Activated T-cell treated with anti-CD3 and anti-CD28 coated beads for 1 hour (primary cell): ENCODE results near the gene ADAMTS2.

Experiments
- DNase-seq: peaks from one replicate; pipeline ENCODE4 v3.0.0-alpha.2; 2020; ENCODE audit warnings: low read depth

ADAMTS2 gene

DNA sequence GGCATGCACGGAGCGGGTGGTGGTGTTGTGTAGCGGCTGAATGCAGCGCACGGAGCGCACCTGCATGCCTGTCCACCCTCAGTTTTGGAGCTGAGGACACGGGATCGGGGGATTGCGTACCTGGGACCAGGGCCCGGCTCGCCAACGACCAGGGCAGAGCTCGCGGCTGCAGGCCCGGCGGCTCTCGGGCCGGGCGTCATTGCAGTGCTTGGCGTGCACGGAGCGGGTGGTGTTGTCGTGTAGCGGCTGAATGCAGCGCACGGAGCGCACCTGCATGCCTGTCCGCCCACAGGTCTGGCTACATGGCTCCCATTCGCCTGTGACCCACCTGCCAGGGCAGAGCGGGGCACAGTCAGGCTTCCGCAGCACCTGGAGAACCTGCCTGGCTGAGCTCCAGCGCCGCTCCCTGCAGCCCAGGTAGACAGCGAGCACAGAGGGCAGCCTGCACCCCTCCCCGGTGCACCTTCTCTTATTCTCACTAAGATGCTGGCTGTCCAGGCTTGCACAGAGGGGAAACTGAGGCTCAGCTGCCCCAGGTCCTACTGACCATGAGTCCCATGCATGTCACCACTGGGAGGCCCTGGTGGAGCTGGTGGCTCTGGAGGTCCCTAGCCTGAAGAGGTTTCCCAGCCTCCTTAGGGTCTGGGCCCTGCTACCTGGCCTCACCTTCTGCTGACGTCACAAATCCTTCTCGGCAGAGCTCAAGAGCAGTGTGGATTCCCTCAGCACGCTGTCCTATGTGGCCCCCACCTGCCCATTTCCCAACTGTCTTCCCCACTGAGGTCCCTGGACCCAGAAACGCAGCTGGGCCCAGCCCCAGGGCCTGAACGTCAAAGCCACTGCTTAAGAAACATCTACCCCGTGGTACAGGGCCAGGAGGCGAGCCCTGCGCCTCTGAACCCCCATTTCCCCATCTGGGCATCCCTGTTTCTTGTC is 220.1 kb downstream of the ADAMTS2 start:
- DNase-seq = no peak

DNA sequence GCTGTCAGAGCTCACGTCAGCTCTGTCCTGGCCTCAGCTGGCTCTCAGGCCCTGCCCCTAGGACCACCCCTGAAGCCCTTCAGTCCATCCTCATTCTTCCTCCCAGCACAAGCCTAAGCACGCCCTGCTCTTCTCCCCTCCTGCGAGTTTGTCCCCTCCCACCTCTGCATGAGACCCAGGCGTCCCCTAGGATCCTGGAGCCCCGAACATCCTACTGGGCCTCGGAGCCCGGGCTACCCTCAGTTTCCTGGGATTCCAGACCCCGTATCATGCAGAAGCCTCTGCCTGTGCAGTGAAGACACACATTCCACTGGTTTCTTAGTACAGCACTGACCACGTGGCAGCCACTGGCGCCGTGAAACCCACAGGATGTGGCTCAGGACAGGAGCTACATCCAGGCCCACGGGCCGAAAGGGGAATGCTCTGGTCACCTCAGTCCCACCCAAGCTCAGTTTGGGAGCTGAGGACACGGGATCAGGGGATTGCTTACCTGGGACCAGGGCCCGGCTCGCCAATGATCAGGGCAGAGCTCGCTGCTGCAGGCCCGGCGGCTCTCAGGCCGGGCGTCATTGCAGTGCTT is 220.9 kb downstream of the ADAMTS2 start:
- no peak for DNase-seq

DNA sequence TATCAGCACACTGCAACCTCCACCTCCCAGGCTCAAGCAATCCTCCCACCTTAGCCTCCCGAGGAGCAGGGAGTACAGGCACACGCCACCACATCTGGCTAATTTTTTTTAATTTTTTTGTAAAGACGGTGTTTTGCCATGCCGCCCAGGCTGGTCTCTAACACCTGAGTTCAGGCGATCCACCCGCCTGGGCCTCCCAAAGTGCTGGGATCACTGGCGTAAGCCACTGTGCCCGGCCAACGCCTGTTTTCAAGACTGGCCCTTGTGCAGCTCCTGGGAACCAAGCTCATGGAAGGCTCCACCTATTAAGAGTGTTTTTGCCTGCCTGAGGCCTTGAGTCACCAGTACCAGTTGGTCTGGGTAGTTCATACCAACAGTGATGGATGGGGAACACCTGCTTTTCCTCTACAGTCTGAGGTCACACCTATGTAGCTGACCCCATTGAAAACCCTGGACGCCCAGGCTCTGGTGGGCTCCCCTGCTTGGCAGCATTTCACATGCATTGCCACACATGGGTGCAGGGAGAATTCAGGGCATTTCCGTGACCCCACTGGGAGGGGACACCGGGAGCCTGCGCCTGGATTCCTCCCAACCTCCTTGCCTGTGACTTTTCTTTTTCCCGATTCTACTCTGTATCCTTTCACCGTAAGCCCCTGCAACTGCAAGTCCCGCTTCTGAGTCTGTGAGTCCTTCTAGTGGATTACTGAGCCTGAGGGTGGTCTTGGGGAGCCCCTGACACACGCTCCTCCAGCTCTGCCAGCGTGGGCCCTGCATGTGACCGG is 221.6 kb downstream of the ADAMTS2 start:
- no peak for DNase-seq

DNA sequence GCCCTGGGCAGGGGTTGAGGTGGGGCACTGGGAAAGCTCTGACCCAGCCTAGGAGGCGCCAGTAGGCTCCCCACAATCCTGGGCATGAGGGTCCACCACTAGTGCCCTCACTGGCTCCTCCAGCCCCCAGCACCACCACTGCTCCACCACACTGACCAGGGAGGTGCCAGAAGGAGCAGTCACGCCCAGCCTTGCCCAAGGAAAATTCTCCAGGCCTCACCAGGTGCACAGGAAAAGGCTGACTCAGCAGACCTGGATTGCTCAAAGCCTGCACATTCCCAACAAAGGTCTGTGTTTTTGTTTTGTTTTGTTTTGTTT is 222.2 kb downstream of the ADAMTS2 start:
- no peak for DNase-seq

DNA sequence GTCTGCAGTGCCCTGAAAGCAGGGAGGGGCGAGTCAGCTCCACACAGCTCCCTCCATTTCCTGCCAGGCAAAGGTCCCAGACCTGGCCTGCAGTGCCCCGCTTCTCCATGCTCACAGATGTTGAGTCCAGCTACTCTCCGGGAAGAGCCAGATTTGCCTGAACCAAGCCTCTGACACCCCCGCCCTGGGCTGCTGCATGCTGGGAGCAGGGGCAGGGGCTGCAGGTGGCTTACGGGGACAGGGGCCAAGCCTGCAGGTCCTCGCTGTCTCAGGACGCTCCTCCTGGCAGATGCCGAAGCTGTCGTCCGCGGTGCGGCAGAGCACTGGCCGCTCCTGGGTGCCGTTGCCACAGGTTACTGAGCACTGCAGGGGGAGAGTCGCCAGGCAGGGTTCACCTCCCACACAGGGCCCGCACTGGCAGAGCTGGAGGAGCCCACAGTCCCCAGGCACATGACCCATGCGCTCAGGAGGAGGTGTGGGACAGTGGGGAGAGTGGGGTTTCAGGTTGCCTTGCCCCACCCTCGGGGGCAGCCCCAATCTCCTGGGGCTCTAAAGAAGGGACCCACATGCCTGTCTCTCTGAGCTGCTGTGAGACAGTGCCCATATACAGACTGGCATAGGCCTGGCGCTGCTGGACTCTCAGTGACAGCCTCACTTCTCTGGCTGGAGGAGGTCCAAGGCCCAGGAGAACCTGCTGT is 222.7 kb downstream of the ADAMTS2 start:
- no peak for DNase-seq

DNA sequence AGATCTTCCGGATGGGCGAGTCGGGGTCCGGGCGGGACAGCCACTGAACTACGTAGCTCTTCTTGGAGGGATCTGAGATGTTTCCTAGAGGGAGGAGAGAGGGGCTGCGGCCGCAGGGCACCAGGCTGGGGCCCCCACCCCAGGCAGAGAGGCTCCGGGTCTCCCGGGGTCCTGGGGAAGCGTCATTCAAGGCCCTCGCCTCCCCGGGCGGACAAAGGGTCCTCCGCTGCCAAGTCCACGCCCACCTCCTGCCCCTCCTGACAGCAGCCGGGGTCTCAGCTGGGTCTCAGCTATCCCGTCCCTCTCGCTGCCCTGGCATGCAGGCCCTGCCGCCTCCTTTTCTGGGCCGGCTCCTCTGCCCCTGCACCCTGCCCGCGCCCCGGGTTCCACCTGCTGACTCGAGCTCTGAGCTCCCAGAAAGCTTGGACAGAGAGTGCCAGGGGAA is 223.6 kb downstream of the ADAMTS2 start:
- DNase-seq = no peak

DNA sequence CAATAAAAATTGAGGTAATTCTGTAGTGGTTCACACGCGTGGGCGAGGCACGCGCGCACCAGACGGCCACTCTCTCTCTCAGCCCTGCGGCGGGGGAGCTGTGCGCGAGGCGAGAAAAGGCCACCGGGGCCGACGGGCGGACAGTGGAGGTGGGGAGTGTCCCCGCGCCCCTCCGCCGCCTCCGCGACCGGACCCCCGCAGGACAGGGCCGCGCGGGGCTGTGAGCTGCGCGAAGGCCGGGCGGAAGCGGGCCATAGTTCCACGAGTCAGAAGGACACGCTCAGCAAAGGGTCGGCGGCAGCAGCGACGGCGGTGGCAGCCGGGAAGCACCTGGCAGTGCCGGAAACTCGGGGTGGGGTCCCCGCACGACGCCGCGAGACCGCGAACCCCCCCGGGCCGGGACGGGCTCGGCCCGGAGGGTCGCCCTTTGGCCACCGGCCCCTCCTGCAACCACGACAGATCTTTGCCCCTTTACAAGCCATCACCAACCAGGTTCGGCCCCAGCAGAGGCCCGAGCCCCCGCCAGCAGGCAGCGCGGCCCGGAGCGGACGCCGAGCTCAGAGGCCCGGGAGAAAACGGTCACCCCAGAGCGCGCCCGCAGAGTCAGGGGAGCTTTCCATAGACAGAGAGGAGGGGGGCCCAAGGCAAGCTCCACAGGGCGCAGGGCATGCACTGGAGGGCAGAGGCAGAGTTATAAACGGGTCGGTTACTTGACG is 224.2 kb downstream of the ADAMTS2 start:
- no peak for DNase-seq

DNA sequence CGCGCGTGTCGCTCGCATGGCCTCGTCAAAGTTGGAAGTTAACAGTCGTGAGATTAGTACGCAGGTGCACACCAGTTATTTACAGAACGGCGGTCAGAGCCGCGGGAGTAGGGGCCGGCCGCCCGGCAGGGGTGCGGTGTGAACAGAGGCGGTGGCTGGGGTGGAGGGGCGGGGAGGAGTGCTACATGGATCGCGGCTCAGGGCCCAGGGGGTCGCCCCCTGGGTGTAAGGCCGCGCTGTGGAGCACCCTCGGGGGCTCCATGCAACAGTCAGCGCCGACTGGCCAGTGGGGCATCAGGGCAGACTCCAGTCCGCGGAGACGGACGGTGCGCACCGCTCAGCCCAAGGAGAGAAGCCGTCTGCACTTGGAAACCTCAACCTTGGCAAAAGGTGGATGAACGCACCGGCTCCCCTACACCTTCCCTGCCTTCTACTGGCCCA is 224.8 kb downstream of the ADAMTS2 start:
- DNase-seq = no peak

DNA sequence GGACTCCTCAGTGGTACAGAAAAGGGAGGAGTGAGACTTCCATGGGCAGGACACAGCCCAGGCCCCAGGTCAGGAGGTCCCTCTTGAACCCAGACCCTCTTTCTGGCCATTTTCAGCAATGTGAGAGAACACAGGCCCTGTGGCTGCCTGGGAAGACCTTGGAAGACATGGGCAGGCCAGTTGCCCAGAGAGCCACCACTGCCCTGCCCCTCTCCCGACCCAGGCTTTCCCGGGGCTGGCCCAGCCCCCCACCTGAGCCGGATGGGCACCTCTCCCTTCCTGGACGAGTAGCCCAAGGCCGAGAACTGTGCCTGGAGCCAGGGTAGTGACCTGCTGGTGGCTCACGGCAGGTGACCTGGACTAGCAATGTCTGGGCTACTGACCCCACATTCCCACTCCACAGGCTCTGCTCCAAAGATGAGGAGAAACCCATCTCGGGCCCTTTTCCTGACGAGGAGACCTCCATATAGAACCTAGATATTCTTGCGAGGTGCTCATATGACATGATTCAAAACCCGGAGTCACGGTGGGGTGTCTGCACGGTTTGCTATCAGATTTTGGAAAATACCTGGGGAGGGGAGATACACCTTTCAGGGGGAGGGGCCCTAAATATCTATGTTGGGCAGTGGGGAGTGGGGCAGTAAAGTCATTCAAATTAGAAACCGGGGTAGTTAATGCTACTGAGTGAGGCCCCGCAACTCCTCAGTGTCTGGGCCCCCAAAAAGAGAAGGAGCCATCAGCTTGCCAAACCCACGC is 225.7 kb downstream of the ADAMTS2 start:
- no peak for DNase-seq

DNA sequence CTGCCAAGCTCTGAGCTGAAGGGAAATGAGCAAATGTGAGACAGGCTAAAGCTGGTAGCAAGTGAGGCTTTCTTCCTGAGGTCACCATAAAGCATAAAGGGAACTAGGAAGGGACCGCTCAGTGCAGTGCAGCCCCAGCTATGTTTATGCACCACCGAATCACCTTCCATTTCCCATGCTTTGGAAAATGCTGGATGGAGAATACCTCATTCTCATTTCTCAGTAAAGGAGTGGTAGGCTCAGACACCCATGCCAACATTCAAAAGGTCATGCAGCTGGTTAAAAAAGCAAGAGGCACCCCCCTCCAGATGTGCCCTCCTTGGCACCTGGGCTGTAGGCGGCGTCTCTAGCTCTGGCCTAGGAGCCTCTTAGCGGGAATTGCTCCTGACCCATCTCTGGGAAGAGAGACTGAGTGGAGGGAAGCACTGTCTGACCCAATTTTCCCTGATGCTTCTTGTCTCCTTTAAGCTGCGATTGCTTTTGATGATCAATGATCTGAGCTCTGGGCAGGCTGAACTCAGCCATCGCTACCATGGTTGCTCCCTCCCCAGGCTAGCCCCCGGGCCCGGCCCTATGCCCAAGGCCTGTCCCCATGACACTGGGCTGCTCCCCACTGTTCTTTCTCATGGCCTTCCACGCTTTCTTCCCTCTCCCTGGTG is 226.4 kb downstream of the ADAMTS2 start:
- DNase-seq = no peak

DNA sequence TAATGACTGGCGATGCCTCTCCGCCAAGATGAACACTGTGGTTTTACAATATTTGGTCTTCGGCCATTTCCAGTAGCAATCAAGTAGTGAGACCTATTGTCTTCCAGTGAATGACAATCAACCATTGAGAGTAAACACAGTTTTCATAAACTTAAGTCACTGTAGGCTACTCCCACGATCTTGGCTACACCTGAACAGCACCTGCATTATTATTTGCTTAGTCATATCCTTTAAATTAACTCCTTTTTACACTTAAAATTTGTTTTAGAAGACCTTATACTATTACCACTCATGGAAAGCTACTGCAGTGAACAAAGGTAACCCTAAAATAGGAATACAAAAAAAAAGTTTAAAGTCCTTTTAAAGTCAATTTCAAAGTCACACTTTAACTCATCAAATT is 226.9 kb downstream of the ADAMTS2 start:
- DNase-seq = no peak

DNA sequence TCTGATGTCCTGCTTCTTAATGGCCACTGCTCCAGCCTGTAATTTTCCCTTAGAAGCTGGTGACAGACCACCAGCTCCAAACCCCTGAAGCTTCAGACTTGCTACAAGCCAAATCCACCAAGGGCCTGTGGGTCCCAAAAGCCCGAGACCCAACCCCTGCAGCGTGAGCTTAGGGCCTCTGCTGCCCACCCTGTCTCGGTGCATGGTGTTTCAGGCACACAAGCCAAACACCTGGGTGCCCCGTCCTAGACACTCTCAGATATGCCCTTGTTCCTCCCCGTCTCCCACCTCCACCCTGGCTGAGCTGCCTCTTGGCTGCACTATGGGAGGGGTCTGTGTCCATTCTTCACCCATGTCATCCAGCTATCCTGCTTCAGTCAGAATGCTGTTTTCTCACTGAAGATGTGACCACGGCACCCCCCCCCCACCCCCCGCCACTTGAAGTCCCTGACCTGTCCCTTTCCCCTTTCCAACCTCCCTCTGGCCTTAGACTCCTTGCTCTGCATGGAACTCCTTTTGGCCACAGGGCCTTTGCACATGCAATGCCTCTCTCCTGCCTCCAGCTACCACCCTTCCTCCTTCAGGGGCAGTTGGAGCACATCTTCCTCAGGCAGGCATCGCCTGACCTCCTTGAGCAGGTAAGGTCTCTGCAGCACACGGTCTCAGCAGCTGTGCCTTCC is 229.3 kb downstream of the ADAMTS2 start:
- DNase-seq = no peak

DNA sequence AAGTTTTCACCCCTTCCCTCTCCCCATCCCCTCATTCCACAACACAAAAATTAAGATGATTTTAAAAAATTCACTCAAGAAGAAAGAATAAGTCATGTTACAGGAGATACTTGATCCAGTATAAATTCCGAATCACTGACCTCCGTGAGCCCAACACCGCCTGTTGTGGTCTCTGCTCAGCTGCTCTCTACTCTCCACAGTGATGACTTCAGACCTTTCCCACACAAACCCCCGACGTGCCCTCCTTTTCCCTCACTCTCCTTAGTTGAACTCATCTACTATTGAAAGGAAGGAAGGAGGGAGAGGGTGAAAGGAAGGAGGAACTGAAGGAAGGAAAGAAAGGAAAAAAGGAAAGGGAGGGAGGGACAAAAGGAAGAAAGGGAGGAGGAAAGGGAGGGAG is 230.0 kb downstream of the ADAMTS2 start:
- DNase-seq = no peak

DNA sequence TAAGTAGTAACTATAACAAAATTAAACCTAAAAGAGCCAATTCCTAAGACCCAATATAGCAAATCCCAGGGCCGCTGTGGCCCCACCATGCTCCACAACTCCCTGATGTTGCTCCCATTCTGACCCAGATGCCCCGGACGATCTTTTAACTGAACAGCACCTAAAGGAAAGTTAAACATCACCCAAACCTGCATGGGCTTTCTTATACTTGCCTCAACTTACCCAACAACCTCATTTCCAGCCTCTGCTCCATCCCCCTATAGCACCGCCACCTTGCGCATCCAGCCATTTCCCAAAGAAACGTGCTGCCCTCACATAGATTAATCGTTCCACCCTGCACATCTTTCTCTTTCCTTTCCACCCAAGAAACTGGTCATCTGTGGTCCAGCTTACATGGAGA is 230.5 kb downstream of the ADAMTS2 start:
- no peak for DNase-seq

DNA sequence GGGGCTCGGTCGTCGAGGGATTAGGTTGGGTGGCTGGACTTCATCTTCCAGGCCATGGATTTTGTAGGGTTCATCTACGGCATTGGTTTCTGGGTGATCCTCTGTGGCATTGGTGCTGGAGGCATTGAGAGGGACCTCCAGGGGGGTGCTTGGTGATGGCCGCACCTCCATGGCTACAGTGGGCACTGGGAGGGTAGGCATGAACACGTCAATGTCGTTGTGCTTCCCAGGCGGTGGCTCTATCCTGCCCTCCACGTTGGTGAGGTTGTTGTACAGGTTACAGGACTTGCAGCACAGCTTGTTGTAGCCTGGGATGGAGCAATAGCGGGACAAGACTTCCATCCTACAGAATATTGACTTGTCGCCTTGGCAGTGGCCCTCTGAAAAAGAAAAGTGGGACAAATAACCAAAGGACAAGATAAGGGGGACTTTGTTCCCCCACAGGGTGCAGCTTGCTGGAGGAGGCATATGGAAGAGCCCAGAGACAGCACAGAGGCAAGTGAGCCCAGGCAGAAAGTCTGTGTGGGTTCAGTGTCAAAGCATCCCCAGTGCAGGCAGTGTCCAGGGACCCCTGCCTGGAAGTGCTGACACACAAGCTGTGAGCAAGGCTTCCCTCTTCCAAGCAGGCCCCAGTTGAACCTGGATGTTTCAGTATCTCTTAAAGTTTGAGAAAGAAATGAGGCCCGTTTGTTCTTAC is 231.2 kb downstream of the ADAMTS2 start:
- DNase-seq = no peak

DNA sequence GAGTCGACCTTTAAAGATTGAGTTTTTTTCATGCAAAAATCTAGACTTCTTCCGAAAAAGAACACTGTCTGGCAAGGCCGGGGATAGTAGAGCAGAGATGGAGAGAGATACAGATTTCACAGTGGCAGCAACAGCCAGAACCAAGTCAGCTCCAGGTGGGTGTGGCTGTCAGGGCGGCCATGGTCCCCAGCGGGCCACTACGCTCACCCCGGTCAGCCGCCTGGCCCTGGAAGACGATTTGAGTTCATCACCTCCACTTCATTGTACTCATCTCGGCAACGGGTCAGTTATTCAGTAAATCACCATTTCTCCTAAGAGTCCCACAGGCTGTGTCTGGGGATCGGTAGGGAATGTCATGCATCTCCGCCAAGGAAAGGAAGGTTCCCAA is 232.1 kb downstream of the ADAMTS2 start:
- no peak for DNase-seq

DNA sequence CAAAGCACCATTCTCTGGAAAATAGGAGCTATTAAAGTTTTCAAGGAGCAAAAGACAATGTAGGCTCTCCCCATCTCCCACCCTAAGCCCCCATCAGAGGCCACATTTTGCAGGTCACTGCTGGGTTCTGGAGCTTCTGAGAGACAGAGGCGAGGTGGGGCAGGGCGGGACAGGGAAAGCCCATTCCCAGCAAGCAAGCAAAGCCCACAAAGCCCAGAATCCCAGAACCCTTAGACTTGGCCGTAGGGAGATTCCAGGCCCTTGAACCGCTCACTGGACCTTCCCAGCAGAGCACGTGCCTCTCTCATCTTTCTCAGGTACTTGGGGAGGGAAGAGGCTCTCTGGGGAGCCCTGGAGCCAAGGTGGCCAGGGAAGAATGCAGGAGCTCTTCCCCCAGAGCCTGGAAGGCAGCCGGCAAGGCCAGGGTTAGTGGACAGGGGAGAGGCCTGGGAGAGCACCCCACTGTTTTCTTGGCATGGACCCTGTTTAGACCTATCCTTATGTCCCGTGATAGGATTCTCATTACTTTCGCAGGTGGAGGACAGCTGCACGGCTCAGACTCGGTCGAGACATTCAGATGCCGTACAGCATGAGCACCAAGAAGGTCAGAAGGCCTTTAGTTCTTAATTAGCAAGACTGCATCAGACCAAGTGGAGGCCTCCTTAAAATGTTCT is 232.7 kb downstream of the ADAMTS2 start:
- no peak for DNase-seq
